Endothelial cell of umbilical vein (primary cell): ENCODE measurements around the gene PLEKHG3.

Experiments used
- CTCF ChIP-seq, 2 donors: IDR thresholded peaks; 1 replicate in 1 of 2; 2 replicates in 1 of 2; pipeline ENCODE4 v1.5.1; 2011; ENCODE audit warnings: low read length in 2 of 2, mild to moderate bottlenecking in 2 of 2, moderate library complexity in 2 of 2, control low read depth in 1 of 2, inconsistent platforms in 1 of 2, low read depth in 1 of 2; ENCODE audit not compliant: insufficient read depth in 1 of 2; ENCODE audit errors: extremely low read depth in 1 of 2
- EZH2 ChIP-seq: IDR thresholded peaks from 2 replicates; pipeline ENCODE4 v1.6.1; 2012; ENCODE audit warnings: borderline replicate concordance, low read depth, mild to moderate bottlenecking, moderate library complexity, low read length, inconsistent platforms; ENCODE audit not compliant: severe bottlenecking
- FOS ChIP-seq: IDR thresholded peaks from 2 replicates; pipeline ENCODE4 v1.6.1; 2011; ENCODE audit warnings: mild to moderate bottlenecking, low read length, moderate library complexity, borderline replicate concordance; ENCODE audit not compliant: insufficient read depth
- POLR2A ChIP-seq: IDR thresholded peaks from 2 replicates; pipeline ENCODE4 v1.6.1; 2012; ENCODE audit warnings: low read depth, mild to moderate bottlenecking, control low read depth, low read length
- TF ChIP-seq, protein P1 (sequence below): IDR thresholded peaks from 2 replicates; pipeline ENCODE4 v1.6.1; 2011; ENCODE audit not compliant: insufficient read depth, insufficient read length

GRCh38 chr14:64682843-64683242, 21.4 kb upstream of the PLEKHG3 start:
- no peak for TF ChIP-seq CTCF (IDR thresholded peaks at IDR 0.05; ENCODE audit: extremely low read depth in 1 of 2, insufficient read depth in 1 of 2, low read depth in 1 of 2, low read length in 2 of 2)
- TF ChIP-seq POLR2A, result no peak
- TF ChIP-seq, protein P1, sequence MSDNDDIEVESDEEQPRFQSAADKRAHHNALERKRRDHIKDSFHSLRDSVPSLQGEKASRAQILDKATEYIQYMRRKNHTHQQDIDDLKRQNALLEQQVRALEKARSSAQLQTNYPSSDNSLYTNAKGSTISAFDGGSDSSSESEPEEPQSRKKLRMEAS, result no peak
- no peak for TF ChIP-seq FOS
- no peak for TF ChIP-seq EZH2
